ENCODE measurements around the gene SMAD6.

The SMAD6 gene

DNA sequence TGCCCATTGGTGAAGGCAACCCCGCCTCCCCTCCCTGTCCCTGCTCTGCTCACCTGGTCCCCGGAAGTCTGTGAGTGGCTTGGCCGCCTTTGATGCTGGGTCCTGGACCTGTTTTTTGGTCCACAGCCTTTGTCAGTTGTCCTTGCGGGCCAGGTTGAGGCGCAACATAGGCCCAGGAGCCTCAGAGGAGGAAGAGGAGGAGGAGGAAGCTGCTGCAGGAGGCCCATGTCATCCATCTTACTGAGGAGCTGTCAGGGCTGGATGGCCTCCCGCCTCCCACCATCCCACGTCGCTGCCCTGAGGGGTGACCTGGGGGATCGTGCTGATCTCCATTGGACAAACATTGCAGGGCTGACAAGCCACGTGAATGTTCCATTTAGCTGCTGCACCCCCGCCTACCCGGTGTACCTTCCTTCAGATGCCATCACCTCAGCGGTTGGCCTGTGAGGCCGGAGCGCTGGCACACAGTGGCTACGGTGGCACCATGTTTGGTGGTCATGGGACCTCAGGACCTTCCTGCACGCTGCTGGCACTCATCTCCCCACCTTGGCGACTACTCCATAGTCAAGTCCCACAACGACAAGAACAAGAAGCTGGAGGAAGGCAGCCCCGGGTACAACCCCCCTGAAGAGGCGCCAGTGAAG is 106.3 kb downstream of the SMAD6 start:
- no peak for DNase-seq
- H3K4me1 ChIP-seq (ENCODE audit: low read length), result no peaks in the 10 kb centered on the region
- H3K36me3 ChIP-seq (replicated peaks; ENCODE audit: insufficient read depth, low read length), result no peaks in the 10 kb centered on the region
- H3K79me2 ChIP-seq (ENCODE audit: low read length), result no peaks in the 10 kb centered on the region
- no peak overlapping the region for H2AFZ ChIP-seq (ENCODE audit: low read length)
- no peaks in the 10 kb centered on the region for H3F3A ChIP-seq (ENCODE audit: insufficient read depth, low read length)
- no peak overlapping the region for H3K27ac ChIP-seq (ENCODE audit: low read length)
- no peak overlapping the region for H3K4me3 ChIP-seq (ENCODE audit: low read length)
- no peak for TF ChIP-seq EZH2 (optimal IDR thresholded peaks at IDR 0.05; ENCODE audit: low read depth, low read length)
- TF ChIP-seq, protein P1, sequence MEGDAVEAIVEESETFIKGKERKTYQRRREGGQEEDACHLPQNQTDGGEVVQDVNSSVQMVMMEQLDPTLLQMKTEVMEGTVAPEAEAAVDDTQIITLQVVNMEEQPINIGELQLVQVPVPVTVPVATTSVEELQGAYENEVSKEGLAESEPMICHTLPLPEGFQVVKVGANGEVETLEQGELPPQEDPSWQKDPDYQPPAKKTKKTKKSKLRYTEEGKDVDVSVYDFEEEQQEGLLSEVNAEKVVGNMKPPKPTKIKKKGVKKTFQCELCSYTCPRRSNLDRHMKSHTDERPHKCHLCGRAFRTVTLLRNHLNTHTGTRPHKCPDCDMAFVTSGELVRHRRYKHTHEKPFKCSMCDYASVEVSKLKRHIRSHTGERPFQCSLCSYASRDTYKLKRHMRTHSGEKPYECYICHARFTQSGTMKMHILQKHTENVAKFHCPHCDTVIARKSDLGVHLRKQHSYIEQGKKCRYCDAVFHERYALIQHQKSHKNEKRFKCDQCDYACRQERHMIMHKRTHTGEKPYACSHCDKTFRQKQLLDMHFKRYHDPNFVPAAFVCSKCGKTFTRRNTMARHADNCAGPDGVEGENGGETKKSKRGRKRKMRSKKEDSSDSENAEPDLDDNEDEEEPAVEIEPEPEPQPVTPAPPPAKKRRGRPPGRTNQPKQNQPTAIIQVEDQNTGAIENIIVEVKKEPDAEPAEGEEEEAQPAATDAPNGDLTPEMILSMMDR (IDR thresholded peaks at IDR 0.05; ENCODE audit: low read length), result no peak
- TF ChIP-seq EZH2phosphoT487 (IDR thresholded peaks at IDR 0.05; ENCODE audit: low read length), result no peak
- no peaks in the 10 kb centered on the region for H3K9me3 ChIP-seq (replicated peaks; ENCODE audit: insufficient read depth, low read length)
- no peaks in the 10 kb centered on the region for H4K20me1 ChIP-seq (ENCODE audit: insufficient read depth, low read length)
- H3K4me2 ChIP-seq (ENCODE audit: low read depth, low read length), result no peak overlapping the region
- H3K9ac ChIP-seq (ENCODE audit: low read length), result no peak overlapping the region
- no peaks in the 10 kb centered on the region for H3K27me3 ChIP-seq (replicated peaks; ENCODE audit: insufficient read depth, low read length)
- no peaks in the 10 kb centered on the region for H3K9me2 ChIP-seq (replicated peaks; ENCODE audit: insufficient read depth, low read length)

DNA sequence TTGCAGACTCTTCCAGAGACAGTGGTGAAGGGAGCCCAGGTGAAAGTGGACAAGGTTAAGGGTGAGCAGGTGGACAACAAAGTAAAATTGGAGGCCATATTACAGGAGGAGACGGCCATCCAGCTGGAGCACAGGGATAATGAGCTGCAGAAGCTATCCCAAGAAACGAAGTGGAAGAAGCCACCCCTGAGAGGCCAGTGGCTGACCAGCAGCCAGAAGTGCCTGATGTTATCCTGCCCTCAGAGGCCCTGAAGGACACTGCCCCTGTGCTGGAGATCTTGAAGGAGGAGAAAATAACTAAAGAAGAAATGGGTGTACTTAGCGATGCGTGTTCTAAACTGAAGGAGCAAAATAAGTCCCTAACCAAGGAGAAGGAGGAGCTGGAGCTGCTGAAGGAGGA is 107.6 kb downstream of the SMAD6 start:
- no peaks in the 10 kb centered on the region for H3K4me1 ChIP-seq (ENCODE audit: low read length)
- no peaks in the 10 kb centered on the region for H3K79me2 ChIP-seq (ENCODE audit: low read length)
- no peaks in the 10 kb centered on the region for H3K9me2 ChIP-seq (replicated peaks; ENCODE audit: insufficient read depth, low read length)
- no peak overlapping the region for H3K27ac ChIP-seq (ENCODE audit: low read length)
- TF ChIP-seq EZH2 (optimal IDR thresholded peaks at IDR 0.05; ENCODE audit: low read depth, low read length) (no peak), EZH2phosphoT487 (IDR thresholded peaks at IDR 0.05; ENCODE audit: low read length) (no peak)
- TF ChIP-seq, protein P1 (IDR thresholded peaks at IDR 0.05; ENCODE audit: low read length), result no peak
- H3K9ac ChIP-seq (ENCODE audit: low read length), result no peak overlapping the region
- H3K27me3 ChIP-seq (replicated peaks; ENCODE audit: insufficient read depth, low read length), result no peaks in the 10 kb centered on the region
- no peaks in the 10 kb centered on the region for H3F3A ChIP-seq (ENCODE audit: insufficient read depth, low read length)
- H2AFZ ChIP-seq (ENCODE audit: low read length), result no peak overlapping the region
- H3K36me3 ChIP-seq (replicated peaks; ENCODE audit: insufficient read depth, low read length), result no peaks in the 10 kb centered on the region
- no peak overlapping the region for H3K4me2 ChIP-seq (ENCODE audit: low read depth, low read length)
- no peak for DNase-seq
- no peaks in the 10 kb centered on the region for H4K20me1 ChIP-seq (ENCODE audit: insufficient read depth, low read length)
- no peaks in the 10 kb centered on the region for H3K9me3 ChIP-seq (replicated peaks; ENCODE audit: insufficient read depth, low read length)
- no peak overlapping the region for H3K4me3 ChIP-seq (ENCODE audit: low read length)

DNA sequence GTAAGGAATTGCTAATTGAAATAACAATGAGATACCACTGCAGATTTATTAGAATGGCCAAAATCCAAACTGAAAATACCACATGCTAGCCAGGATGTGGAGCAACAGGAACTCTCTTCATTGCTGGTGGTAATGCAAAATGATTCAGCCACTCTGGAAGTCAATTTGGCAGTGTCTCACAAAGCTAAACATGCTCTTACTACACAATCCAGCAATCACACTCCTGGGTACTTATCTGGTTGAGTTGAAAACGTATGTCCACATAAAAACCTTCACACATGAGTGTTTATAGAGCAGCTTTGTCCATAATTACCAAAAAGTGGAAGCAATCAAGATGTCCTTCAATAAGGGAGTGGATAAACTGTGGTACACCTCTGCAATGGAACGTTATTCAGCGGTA is 113.3 kb downstream of the SMAD6 start:
- no peaks in the 10 kb centered on the region for H3K79me2 ChIP-seq (ENCODE audit: low read length)
- H4K20me1 ChIP-seq (ENCODE audit: insufficient read depth, low read length), result no peaks in the 10 kb centered on the region
- no peak overlapping the region for H3K27ac ChIP-seq (ENCODE audit: low read length)
- no peaks in the 10 kb centered on the region for H3K4me1 ChIP-seq (ENCODE audit: low read length)
- no peak for DNase-seq
- no peaks in the 10 kb centered on the region for H3K27me3 ChIP-seq (replicated peaks; ENCODE audit: insufficient read depth, low read length)
- no peak overlapping the region for H2AFZ ChIP-seq (ENCODE audit: low read length)
- H3K9me3 ChIP-seq (replicated peaks; ENCODE audit: insufficient read depth, low read length), result no peaks in the 10 kb centered on the region
- H3K9me2 ChIP-seq (replicated peaks; ENCODE audit: insufficient read depth, low read length), result no peaks in the 10 kb centered on the region
- H3F3A ChIP-seq (ENCODE audit: insufficient read depth, low read length), result no peaks in the 10 kb centered on the region
- H3K36me3 ChIP-seq (replicated peaks; ENCODE audit: insufficient read depth, low read length), result no peaks in the 10 kb centered on the region
- no peak for TF ChIP-seq EZH2 (optimal IDR thresholded peaks at IDR 0.05; ENCODE audit: low read depth, low read length)
- no peak for TF ChIP-seq EZH2phosphoT487 (IDR thresholded peaks at IDR 0.05; ENCODE audit: low read length)
- TF ChIP-seq, protein P1 (IDR thresholded peaks at IDR 0.05; ENCODE audit: low read length), result no peak
- H3K9ac ChIP-seq (ENCODE audit: low read length), result no peak overlapping the region
- H3K4me3 ChIP-seq (ENCODE audit: low read length), result no peak overlapping the region
- no peak overlapping the region for H3K4me2 ChIP-seq (ENCODE audit: low read depth, low read length)

All from MM.1S (cell line).